Activated naive CD4-positive, alpha-beta T cell treated with anti-CD3 and anti-CD28 coated beads, Interleukin-2, amount 10 ng/mL, durations not matched to agents 7 days and 5 days (primary cell): Measurements from ENCODE around the gene CADM3.

Experiments
- CTCF ChIA-PET: fragments of 350-600 bp; sonication (Branson Sonifier 250); formaldehyde crosslinking; loops from one replicate; lab custom pipeline; 2021; ENCODE audit warnings: antibody characterized with exemption; lab: Charles Lee
- DNase-seq: peaks from one replicate; pipeline ENCODE4 v3.0.0-alpha.2; 2020
- H3K27ac Mint-ChIP-seq: one replicate; pipeline ENCODE4 v1.8.0; 2021; ENCODE audit warnings: mild to moderate bottlenecking, moderate library complexity, mixed read lengths
- H3K27me3 Mint-ChIP-seq: one replicate; pipeline ENCODE4 v1.8.0; 2021; ENCODE audit warnings: mild to moderate bottlenecking, mixed read lengths
- H3K36me3 Mint-ChIP-seq: one replicate; pipeline ENCODE4 v1.8.0; 2021; ENCODE audit warnings: mixed read lengths
- H3K4me1 Mint-ChIP-seq: one replicate; pipeline ENCODE4 v1.8.0; 2021; ENCODE audit warnings: mixed read lengths
- H3K4me3 Mint-ChIP-seq: one replicate; pipeline ENCODE4 v1.8.0; 2021; ENCODE audit warnings: mild to moderate bottlenecking, moderate library complexity, mixed read lengths
- H3K9me3 Mint-ChIP-seq: one replicate; pipeline ENCODE4 v1.8.0; 2021; ENCODE audit warnings: mixed read lengths

CADM3 gene

DNA sequence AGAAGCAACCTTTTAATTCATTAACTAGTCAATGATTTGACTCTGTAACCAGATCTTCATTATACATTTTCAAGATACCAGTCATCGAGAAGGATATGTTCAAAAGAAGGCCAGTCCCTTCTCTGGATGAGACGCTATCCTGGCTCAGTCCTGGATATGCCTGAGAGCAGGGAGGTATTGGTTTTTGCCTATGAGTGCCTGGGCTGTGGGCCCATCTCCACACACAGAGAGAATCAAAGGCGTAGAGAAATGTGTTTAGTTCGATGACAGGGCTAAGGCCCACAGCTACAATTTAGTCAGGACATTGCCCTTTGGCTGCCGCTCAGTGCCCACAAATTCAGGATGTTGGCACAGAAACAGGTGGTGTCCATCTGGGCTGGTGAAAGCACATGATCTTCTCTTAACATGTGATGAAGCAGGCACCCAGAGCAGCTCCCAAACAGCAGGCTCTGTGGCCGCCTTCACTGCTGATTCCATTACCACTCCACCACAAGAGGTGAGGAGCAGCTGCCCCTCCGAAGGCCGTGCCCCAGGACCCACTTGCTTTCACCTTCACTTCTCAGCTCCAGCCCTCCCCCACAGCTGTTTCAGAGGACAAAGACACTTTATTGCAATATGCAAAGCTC is 58.0 kb downstream of the CADM3 start:
- CTCF ChIA-PET, result interaction anchor here (3.3 kb wide), 1 partner anchor 16 kb away, joined by 14 read pairs; no protein-coding TSS in a partner anchor
- Mint-ChIP-seq H3K27me3 (peaks cover 7% of the 10 kb centered on the region), H3K27ac (no peak overlapping the region)

DNA sequence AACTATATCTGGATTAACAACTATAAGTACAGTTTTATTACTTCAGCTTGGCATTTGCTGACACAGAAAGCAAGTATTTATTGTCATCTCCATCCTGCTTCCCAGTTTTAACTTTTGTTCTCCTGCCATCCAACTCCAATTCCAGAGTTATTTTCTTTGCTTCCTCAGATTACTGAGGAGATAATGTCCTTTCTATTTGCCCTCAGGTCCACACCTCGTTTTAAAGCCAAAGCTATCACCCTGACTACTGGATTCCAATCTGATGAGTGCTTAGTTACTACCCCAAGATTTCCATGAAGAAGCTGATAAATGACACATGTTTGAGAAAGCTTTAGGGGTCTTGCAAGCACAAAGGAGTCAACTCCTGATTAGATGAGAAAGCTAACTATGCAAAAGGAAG is 58.5 kb downstream of the CADM3 start:
- CTCF ChIA-PET, result interaction anchor here (3.3 kb wide), 1 partner anchor 16 kb away, joined by 14 read pairs; no protein-coding TSS in a partner anchor
- H3K36me3 Mint-ChIP-seq, result no peaks in the 10 kb centered on the region
- H3K27ac Mint-ChIP-seq, result no peak overlapping the region
- DNase-seq, result no peak
- no peaks in the 10 kb centered on the region for H3K9me3 Mint-ChIP-seq
- H3K4me3 Mint-ChIP-seq, result no peak overlapping the region
- peaks cover 7% of the 10 kb centered on the region for H3K27me3 Mint-ChIP-seq
- no peaks in the 10 kb centered on the region for H3K4me1 Mint-ChIP-seq

More for the DNA sequence above, 58.0 kb downstream of the CADM3 start:
- H3K9me3 Mint-ChIP-seq, result no peaks in the 10 kb centered on the region
- DNase-seq, result no peak
- H3K4me3 Mint-ChIP-seq, result no peak overlapping the region
- no peaks in the 10 kb centered on the region for H3K4me1 Mint-ChIP-seq
- no peaks in the 10 kb centered on the region for H3K36me3 Mint-ChIP-seq

GRCh38 chr1:159239551-159240220 is 68.3 kb downstream of the CADM3 start:
- Mint-ChIP-seq H3K4me1 (no peaks in the 10 kb centered on the region), H3K4me3 (no peak overlapping the region), H3K27ac (no peak overlapping the region), H3K27me3 (no peaks in the 10 kb centered on the region), H3K36me3 (no peaks in the 10 kb centered on the region), H3K9me3 (no peaks in the 10 kb centered on the region)
- DNase-seq, result no peak
- CTCF ChIA-PET, result interaction anchor here (0.9 to 1.0 kb wide), 2 partner anchors 63 to 106 kb away, joined by 3 read pairs; partner anchors contain the start of gene FCER1A

DNA sequence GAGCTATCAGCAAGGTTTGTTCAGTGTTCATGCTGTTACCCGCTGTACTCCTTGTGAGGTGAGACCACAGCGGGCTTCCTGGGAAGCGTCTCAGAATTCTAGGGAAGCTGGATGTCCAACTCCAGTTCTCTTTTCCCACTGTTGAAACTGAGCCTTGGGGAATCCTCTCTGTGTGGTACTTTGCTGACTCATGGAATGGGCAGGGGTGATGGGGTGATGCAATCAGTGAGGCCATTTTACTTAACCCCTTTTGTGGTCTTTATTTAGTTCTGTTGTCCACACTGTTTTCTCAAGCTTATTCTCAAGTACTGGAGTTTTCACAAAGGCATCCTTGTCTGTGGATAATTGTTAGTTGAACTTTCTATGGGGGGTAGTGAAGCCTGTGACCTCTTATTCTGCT is 75.9 kb downstream of the CADM3 start:
- Mint-ChIP-seq H3K9me3 (no peaks in the 10 kb centered on the region), H3K27ac (no peak overlapping the region), H3K36me3 (no peaks in the 10 kb centered on the region), H3K27me3 (peaks cover 4% of the 10 kb centered on the region), H3K4me3 (no peak overlapping the region), H3K4me1 (no peaks in the 10 kb centered on the region)
- CTCF ChIA-PET, result no interaction called here
- no peak for DNase-seq

- Mint-ChIP-seq H3K4me1 (no peaks in the 10 kb centered on the region), H3K27me3 (peaks cover 4% of the 10 kb centered on the region), H3K27ac (no peak overlapping the region), H3K36me3 (no peaks in the 10 kb centered on the region), H3K9me3 (no peaks in the 10 kb centered on the region), H3K4me3 (no peak overlapping the region)
- CTCF ChIA-PET, result interaction anchor here (0.6 kb wide), 1 partner anchor 34 kb away, joined by 3 read pairs; no protein-coding TSS in a partner anchor
- DNase-seq, result no peak
Observed at GRCh38 chr1:159248311-159248710, 76.9 kb downstream of the CADM3 start.

DNA sequence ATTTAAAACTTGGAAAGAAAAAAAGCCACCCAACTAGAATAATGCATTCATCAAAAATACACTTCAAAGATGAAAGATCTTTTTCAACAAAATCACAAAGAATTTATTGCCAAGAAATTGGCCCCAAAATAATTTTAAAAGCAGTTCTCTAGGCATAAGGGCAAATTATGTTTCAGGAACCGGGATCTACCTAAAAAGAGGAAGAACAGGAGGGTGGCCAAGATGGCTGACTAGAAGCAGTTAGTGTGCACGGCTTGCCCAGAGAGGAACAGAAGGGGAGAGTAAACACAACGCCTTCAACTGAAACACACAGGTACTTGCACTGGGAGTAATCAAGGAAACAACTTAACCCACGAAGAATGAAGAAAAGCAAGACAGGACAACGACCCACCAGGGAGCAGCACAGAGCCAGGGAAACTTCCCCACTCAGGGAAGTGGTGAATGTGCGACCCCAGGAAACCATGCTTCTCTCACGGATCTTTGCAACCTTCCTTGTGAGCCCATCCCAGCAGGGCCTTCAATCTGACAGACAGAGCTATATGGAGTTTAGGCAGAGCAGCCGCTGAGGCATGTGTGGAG is 79.3 kb downstream of the CADM3 start:
- CTCF ChIA-PET, result no interaction called here
- H3K4me1 Mint-ChIP-seq, result no peaks in the 10 kb centered on the region
- DNase-seq, result no peak
- H3K4me3 Mint-ChIP-seq, result no peak overlapping the region
- peaks cover 4% of the 10 kb centered on the region for H3K27me3 Mint-ChIP-seq
- H3K9me3 Mint-ChIP-seq, result no peaks in the 10 kb centered on the region
- H3K36me3 Mint-ChIP-seq, result no peaks in the 10 kb centered on the region
- no peak overlapping the region for H3K27ac Mint-ChIP-seq
